GM18858 (cell line): ENCODE measurements around the gene HNRNPA3.
"Not testable (repeated sequence)": the region's sequence is repeated elsewhere in the genome, so short reads cannot be mapped to it uniquely, and the experiment has no call there.

ENCODE experiments used
- ATAC-seq: cut with Tn5 transposase; IDR thresholded peaks from one replicate; pipeline ENCODE4 v1.9.1; 2021; ENCODE audit not compliant: unreplicated experiment

Gene HNRNPA3

DNA sequence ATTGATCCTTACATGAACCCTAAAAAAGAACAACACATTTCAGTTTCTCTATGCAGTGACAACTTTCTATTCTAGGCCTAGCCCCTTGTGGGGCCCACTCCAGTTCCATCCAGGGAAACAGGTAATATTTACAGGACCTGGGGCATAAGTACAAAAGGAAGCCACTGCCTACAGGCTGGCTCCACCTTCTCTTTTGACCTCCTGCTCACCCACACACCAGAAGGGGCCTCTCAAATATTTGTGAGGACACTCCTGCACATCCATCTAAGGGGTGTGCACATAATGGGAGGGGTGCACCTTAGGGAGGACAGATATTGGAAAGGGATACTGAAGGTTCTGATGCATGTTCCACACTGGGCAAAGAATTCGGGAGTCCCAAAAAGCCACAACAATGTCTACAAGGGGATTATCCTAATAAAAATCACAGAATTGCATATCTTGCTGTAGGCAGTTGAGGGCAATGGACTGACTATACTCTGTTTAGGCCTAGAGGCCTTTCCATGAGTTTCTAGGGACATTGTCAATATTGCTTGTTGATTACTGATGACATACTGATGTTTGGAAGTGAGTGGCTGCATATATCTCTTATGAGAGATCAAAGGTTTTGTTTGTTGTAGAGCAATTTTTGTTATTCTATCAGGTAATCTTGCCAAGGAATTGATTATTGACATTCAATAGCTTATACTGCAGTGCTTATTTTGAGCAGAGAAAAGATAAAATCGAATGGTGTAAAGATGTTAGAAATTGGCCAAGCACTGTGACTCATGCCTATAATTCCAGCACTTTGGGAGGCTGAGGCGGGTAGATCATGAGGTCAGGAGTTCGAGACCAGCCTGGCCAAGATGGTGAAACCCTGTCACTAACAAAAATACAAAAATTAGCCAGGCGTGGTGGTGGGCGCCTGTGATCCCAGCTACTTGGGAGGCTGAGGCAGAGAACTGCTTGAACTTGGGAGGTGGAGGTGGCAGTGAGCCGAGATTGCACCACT is 23.8 kb upstream of the HNRNPA3 start:
- no peak for ATAC-seq

DNA sequence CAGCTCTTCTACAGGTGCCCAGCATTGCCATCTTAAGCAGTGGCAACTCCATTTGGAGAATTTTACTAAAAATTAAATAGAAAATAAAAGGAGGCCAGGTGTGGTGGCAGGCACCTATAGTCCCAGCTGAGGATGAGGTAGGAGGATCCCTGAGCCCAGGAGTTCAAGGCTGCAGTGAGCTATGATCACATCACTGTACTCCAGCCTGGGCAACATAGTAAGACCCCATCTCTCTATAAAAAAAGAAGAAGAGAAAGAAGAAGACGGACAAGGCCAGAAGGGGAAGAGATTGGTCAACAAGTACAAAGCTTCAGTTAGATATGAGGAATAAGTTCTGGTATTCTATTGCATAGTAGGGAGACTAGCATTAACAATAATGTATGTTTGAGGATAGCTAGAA is 21.7 kb upstream of the HNRNPA3 start:
- no peak for ATAC-seq

DNA sequence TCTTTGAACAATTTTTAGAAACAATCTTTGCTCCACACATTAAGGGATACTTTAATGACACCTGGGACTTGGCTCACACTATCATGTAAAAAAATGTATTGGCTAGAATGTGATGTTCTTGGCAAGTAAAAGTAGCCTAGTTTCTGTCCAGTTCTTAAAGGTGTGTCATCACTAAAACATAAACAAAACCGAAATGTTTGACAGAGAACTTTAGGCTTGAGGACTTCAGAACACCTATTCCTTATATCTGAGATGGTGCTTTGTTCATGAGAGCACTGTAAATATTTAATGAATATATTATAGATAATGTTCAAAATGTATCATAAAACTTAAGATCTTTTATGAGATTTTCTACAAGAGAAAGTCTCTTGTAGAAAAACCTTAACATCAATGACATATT is 19.8 kb upstream of the HNRNPA3 start:
- ATAC-seq = no peak

DNA sequence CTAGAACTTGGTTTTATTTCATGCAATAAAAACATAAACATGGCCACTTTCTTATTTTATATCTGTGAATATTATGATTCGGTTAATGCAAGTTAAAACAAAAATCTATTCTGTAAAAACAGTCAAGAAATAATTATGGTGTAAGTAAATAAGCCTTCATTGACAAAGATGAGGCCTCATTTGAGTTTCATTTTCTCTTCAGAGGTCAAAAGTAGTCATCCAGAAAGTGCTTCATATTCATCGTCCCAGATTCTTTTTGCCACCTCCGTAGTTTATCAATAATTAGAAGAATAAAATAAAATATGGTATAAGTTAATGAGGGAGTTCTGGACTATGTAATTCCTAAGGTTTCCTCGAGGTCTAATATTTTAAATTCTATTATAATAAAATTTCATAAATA is 19.4 kb upstream of the HNRNPA3 start:
- no peak for ATAC-seq

DNA sequence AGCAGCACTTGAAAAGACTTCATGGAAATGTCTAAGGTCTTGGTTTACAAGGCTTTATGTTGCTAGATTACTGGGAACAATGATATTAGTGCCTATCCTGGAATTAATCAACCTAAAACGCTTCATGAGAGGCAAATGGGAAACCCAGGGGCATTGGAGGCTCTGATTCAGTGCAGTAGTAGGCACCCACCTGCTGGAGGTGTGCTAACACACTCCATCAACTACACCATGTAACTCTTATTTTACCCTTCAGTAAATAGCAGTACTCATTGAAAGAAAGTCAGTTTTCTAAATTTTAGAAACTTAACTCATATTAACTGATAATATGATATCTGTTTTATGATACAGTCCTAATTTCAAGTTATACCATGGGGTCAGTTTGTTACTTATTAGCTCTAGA is 17.4 kb upstream of the HNRNPA3 start:
- ATAC-seq = no peak

DNA sequence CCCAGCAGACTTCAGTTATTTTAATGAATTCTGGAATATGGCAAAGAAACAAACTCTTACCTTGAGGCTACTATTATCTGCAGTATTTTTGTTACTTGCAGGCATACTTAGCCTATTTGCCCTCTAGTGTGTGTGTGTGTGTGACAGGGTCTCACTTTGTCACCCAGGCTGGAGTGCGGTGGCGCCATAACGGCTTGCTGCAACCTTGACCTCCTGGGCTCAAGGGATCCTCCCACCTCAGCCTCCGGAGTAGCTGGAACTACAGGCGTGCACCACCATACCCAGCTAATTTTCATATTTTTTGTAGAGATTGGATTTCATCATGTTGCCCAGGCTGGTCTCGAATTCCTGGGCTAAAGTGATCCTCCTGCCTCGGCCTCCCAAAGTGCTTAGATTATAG is 12.2 kb upstream of the HNRNPA3 start:
- not testable (repeated sequence) for ATAC-seq

DNA sequence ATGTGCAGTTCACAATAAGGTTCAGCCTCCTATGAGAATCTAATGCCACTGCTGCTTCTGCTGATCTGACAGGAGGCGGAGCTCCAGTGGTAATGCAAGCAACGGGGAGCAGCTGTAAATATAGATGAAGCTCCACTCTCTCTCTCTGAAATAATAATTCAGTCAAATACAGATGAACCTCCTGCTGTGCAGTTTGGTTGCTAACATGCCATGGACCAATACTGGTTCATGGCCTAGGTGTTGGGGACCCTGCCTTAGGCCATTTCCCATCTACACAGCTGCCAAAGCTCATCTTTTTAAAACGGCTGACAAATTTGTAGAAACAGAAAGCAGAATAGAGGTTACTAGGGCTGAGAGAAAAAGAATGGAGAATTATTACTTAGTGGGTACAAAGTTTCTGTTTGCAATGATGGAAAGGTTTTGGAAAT is 10.7 kb upstream of the HNRNPA3 start:
- no peak for ATAC-seq

DNA sequence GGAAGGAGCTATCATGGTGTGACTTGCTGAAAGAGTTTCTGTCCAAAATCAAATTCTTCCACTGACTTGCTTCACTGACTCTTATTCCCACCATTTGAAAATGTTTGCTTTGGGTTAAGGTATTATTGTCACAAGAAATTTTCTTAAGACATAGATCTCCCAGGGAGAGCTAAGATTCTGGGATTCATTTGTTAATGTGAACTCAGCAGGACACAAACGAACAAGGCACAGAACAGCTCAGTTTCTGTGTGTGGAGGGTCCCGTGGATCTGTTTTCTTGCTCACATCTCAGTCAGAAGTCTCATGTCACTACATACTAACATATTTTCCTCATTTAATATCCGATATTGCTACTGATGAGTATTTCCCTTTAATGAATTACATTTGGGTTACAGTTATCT is 8.2 kb upstream of the HNRNPA3 start:
- no peak for ATAC-seq

DNA sequence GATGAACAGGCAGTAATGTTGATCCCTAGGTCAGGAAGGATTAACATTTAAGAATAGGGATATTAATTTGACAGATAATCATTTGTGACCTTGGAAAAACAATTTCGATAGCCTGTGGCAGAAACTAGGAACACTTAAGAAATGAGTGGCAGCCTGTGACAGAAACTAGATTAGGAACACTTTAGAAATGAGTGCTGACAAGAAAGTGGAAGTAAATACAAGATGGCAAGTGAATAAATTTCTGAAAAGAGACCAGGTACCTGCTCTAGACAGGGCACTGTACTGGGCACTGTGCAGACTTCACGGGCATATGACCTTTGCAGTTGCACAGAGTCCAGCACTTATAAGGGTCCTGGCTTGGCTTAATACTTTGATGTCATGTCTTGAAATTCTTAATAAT is 5.5 kb upstream of the HNRNPA3 start:
- peak; percentile 91 for ATAC-seq

DNA sequence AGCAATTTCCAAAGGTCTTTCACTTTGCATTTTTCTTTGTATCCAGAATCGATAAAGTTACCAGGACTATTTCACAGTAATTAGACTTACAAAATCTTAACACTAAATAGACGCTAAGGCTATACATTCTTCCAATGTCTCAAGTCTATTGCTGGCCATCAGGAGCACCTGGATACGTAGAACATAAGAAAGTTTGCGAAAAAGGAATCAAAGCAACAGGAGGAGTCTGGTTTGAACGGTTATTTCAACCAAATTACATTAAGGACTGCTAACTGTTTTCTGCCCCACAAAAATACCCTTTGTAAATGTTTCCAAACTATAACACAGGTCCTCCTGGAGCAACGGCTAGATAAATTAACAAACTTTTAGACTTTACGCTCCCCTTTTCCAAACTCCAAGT is 1.4 kb upstream of the HNRNPA3 start:
- ATAC-seq = no peak

DNA sequence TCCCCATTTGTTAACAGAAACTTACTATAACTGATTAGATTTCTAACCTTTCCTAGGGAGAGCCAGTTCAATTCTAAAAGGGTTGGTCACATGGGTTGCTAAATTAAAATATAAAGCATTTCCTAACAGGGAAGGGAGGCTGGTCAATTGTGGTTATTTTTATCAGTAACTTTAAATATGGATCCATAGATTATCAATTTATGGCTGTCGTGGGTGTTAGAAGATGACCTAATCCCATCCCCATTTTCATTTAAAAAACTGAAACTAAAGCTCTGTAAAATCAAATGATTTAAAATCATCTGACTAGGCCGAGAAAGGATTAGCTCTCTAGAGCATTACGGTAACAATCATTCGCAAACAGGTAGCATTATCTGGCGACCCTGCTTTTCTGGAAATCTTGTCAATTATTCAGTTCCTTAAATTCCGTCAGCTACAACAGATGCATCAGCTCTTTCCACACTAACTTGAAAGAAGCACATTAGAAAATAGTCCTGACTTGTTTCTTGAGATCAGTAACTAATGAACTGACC is 953 bp upstream of the HNRNPA3 start:
- no peak for ATAC-seq

DNA sequence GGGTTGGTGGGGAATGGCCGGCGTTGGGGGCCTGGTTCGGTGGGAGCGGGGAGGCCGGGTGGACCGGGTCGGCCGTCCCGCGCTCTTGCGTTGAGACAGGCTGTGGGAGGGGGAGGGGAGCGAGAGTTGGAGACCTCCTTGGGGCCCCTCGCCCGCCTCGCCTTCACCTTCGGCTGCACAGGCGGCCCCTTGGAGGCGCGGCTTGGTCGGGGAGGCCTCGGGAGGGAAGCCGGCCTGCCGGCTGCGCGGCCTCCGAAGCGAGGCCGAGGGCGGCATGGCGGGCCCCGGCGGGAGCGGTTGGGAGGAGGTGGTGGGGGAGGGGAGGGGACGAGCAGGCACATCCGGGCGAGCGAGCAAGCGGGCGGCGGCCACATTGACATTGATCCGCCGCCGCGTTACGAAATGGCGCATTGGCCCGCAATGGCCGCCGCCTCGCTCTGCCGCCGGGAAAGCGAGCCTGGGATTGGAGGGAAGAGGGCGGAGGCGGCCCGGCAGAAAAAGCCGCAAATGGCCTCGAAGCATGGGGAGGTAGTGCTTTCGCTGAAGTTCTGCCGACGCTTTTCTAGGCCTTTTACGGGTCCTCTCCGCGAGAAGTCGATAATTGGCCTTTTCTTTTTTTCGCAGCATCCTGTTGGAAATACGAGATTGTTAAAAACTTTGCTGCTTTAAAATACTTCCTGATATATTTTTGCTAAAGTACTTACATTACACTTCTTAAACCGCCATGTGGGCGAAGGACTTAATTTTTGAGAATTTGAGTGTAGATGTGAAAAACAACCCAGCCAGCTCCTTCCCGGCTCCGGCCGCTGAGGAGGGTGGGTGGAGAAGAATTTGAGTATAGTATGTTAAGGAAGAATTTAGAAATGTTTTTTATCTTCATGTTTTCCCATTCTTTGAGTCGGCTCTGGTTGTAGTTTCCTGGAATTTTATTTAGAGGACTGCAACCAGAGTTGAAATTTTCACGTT is 580 bp downstream of the HNRNPA3 start:
- peak; percentile 29 for ATAC-seq

DNA sequence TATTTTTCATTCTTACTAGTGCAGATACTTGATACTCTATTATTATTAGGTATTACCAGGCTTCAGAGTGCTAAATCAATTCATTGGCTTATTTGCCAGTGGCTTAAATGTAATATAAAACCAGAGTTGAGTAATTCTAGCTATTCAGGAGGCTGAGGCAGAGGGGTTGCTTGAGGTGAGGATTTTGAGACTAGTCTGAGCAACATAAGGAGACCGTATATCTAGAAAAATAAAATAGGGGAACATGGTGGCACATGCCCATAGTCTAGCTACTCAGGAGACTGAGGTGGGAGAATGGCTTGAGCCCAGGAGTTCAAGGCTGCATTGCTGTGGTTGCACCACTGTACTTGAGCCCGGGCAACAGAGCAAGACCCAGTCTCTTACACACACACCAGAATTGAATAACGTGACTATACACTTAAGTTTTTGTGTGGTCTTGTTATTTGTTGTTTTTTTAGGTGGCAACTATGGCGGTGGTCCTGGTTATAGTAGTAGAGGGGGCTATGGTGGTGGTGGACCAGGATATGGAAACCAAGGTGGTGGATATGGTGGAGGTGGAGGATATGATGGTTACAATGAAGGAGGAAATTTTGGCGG is 4.8 kb downstream of the HNRNPA3 start:
- ATAC-seq = no peak

DNA sequence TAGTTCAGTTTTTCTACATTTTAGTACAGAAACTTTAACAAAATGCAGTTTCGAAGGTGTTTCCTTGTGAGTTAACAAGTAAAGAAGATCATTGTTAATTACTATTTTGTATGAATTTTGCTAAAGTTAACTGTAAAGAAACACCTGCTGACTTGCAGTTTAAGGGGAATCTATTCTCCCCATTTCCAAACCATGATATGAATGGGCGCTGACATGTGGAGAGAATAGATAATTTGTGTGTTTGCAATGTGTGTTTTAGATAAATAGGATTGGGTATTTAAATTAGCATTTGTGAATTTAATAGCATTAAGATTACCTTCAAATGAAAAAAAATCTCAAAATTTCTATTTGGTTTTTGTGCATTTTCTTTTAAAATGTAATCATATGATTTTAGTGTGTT is 7.2 kb downstream of the HNRNPA3 start:
- ATAC-seq = not testable (repeated sequence)

DNA sequence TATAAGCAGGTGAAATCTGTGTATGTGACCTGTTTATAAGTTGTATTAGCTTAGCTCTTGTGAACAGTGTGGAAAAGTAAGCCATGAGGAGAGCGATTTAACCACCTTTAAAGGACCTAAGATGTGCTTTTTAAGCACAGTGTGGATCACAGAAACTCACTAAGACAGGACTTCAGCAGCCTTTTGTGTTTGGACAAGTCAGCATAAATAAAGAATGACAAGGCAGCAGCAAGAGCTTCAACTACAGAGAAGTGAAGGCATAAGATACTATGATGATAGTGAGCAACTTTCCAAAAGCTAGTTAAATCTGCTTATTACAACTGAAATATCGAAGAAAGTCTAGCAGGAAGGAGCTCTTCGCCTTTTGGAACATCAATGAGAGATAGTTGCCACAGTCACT is 8.9 kb downstream of the HNRNPA3 start:
- ATAC-seq = no peak

DNA sequence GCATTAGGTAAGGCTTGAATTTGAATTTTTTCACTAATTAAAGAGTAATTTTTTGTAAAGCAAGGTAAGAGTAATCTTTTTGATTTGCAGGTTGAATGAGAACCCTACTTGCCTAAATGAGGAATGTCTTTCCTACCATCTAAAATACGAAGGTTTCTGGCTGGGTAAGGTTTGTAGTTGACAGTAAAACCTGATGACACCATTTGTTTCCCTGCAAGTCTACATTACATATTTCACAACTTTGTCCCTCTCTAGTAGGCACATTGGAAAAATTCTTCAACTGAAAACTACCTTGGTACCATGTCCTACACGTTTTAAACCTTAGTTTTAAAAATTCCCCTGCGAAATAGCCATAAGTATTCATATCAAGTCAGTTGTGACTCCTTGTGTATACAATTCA is 9.4 kb downstream of the HNRNPA3 start:
- ATAC-seq = no peak

DNA sequence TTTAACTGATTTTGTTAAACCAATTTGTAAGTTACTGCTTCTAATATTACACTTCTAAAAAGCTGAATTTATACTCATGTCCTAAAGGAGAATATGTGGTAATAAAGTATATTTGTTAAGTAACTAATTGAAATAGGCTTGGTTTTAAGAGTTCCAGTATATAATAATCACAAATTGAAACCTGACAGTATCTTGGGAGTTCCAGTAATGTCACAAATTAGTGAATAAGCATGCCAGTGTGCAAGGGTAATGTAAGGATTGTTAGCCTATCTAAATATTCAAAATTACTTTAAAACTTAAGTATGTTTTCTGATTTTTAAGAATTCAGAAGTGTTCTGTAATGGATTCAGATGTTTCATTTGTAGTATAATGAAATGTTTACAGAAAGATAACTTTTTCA is 10.8 kb downstream of the HNRNPA3 start:
- not testable (repeated sequence) for ATAC-seq

DNA sequence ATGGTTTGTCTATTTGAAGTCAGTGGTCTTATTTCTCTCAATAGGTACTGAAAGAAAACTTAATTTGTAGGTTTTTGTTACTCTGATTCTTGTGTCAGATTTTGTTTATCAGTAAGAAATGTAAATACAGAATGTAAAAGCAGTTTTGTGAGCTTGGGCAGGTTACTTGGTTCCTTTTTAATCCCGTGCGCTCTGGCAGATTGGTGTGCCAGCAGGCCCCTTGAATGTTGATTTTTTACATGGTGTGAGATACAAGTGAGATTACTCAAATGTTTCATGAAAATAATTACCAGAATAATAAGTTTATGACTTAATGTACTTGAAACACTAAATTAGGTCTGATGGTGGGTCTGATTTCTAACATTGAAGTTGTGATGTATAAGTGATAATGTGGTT is 13.4 kb downstream of the HNRNPA3 start:
- ATAC-seq = no peak

DNA sequence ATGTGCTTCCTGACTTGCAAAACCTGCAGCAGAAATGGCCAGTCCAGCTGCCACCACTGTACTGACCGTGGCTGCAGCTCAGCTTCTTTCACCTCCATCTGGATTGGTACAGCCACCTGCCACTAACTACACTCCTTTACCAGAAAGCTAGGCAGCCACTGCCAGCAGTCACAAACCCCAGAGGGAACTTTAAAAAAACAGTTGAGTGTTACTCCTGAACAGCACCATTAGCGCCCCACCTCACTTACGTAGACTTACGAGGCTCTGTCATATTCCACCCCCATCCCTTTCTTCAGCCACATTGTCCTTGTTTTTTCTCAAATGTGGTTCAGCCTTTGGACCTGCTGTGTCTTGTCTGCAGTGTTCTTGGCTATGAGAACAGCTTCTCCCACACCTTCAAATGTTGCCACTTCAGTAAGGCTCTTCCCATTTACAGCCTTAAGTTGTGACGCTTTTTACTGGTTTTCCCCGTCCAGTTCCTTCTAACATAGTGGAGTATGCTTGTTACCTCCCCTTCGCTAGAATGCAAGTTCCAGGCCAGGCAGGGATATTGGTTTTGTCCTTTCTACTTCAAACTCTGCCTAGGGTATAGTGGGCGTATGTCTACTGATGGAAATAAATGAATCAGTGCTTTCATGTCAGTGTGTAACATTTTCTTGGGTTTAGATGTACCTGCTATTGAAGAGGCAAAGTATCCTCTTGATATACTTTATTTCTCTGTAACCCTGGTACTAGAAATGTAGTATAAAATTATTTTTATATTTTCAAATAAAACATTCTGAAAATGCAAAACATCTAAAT is 17.0 kb downstream of the HNRNPA3 start:
- ATAC-seq = no peak

DNA sequence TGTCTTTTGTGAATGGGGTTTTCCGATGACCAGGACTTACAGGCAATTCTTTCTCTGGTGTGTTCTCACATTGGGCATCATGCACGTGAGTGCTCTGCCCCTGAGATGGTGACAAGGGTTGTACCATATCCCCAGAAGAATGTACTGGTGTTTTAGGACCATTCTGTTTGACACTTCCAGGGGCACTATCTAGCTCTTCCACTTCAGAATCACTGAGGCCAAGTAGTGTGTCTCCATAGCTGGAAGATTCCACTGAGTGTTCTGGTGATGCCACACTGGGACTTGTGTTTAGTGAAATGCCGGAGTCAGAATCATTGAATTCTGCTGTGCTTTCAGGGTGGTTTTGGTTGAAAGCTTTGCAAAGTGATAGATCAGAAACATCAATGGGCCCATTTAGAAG is 18.7 kb downstream of the HNRNPA3 start:
- ATAC-seq = no peak
